Loucy (cell line): ENCODE measurements around the gene MIEN1.

Experiments used
- EZH2phosphoT487 ChIP-seq: fragments of 200-600 bp; IDR thresholded peaks from 2 replicates; pipeline ENCODE4 v1.6.1; 2018; ENCODE audit warnings: antibody characterized with exemption, mild to moderate bottlenecking, moderate library complexity, borderline replicate concordance
- TF ChIP-seq, protein P1 (sequence below): fragments of 200-600 bp; sonication (generic); conservative IDR thresholded peaks from 2 replicates; pipeline ENCODE4 v1.5.1; 2014; ENCODE audit warnings: mild to moderate bottlenecking, antibody characterized with exemption, low read length

- TF ChIP-seq, protein P1, sequence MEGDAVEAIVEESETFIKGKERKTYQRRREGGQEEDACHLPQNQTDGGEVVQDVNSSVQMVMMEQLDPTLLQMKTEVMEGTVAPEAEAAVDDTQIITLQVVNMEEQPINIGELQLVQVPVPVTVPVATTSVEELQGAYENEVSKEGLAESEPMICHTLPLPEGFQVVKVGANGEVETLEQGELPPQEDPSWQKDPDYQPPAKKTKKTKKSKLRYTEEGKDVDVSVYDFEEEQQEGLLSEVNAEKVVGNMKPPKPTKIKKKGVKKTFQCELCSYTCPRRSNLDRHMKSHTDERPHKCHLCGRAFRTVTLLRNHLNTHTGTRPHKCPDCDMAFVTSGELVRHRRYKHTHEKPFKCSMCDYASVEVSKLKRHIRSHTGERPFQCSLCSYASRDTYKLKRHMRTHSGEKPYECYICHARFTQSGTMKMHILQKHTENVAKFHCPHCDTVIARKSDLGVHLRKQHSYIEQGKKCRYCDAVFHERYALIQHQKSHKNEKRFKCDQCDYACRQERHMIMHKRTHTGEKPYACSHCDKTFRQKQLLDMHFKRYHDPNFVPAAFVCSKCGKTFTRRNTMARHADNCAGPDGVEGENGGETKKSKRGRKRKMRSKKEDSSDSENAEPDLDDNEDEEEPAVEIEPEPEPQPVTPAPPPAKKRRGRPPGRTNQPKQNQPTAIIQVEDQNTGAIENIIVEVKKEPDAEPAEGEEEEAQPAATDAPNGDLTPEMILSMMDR = no peak
- TF ChIP-seq EZH2phosphoT487 = no peak
These were observed 5.6 kb downstream of the MIEN1 start for GRCh38 chr17:39724731-39725130.
